ENCODE results near the gene VGF.

VGF gene

DNA sequence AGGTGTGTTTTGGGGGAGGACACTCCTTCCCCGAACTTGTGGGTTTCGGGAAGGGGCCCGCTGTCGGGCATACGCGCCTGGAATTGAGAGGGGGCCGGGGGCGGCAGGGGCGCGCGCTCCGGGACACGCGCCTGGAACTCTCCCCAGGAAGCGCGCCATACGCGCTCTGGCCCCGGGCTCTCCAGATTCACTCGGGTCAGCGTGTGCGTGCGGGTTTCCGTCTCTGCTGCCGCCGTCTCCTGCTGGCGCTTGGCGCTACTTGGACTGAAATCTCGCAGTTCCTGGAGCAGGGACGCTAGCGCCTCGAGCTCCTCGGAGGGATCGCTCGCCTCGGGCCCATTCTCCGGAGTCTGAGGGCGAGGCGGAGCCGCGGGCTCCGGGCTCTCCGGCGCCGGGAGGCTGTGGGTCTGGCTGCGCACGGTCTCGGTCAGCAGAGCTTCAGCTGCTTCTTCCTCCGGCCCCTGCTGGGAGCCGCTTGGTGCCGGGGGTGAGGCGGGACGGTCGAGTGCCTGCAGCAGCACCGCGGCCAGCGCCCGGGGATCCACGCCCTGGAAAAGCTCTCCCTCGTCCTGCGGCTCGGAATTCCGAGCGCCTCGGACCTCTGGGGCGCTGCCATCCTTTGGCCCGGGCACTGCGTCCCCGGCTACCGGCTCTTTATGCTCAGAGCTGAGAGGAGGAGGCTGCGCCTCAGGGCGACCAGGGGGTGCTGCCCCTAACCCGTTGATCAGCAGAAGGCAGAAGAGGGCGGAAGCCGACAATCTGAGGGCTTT, 1.1 kb downstream of the VGF start:
- DNase-seq, result no peak

DNA sequence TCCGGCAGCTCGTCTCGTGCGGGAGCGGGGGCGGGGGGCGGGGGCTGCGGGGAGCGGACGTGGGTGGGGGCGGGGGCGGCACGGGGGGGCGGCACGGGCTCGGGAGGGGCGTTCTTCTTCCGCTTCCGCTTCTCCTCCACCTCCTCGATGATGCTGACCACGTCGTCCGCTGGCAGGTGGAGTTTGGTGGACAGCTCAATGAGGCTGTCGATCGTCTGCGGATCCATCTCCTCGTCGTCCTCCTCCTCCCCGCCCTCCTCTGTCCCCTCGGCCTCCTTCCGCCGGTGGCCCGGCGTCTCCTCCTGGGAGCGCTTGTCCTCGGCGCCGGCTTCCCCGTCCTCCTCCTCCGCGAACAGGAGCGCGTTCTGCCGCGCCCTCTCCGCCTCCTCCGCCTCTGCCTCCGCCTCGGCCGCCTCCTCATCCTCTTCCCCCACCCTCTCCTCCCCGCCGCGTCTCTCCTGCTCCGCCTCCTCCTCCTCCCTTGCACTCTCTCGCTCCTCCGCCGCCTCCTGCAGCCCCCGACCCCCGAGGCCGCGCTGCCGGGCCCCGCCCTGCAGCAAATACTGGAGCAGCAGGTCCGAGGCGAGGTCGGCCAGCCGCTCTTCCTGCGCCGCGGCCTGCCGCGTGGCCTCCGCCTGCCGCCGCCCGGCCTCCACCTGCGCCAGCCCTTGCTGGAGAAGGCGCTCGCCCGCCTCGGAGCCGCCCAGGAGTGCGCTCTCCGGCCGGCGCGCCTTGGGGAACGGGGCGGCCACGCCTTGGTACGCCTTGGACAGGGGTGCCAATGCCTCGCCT, 1.9 kb downstream of the VGF start:
- DNase-seq, result no peak

GRCh38 chr7:101162551-101163278, 2.7 kb downstream of the VGF start:
- DNase-seq, result no peak

GRCh38 chr7:101161692-101162471, 3.5 kb downstream of the VGF start:
- no peak for DNase-seq

DNA sequence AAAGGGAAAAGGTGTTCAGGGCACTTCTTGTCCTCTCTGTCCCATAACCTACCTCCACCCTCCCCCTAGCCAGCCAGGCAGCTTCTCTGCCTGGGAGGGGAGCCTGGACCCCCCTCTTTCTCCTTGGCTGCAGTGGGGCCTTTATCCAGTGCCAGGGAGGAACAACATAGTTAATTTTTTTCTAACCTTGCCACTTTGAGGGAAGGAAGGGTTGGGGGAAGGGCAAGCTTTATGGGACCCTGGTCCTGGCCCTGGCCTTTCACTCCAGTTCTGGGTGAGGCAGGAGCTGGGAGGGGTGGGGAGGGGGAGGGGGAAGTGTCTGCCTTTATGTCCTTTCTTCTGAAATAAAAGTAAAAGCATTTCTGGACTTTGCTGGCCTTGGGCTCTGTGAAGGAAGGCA, 4.5 kb downstream of the VGF start:
- no peak for DNase-seq

GRCh38 chr7:101159696-101160674, 5.4 kb downstream of the VGF start:
- DNase-seq, result no peak

GRCh38 chr7:101156866-101157589, 8.3 kb downstream of the VGF start:
- no peak for DNase-seq

DNA sequence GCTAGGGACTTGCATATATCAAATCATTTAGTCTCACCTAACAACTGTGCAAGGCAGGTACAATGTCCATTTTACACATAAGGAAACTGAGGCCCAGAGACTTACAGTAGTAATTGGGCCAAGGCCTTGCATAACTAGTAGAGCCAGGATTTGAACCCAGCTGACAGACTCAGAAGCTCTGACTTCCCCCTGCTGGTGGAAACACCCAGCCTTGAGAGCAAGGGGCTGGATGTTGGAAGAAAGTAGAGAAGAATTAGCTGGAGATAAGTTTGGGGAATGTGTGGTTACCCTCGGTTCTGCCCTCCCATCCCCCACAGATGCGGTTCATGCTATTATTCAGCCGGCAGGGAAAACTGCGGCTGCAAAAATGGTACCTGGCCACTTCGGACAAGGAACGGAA, 9.1 kb downstream of the VGF start:
- no peak for DNase-seq

DNA sequence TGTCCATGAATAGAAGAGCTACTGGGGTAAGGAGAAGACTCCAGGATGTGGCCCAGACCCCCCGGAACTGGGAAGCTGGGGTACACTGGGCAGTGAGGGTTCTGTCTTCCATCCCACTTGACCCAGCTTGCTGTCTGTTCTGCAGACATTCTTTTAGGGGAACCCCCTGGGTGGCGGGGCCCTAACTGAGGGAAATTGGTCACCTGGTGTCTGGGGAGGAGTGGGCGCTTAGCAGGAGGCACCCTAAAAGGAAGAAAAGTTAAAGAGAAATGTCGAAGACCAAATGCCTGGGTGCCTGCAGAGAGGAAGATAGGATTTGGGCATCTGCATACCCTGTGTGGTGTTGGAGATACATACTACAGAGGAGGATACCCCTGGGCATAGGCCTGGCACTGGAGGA, 10.1 kb downstream of the VGF start:
- no peak for DNase-seq

- no peak for DNase-seq
These were observed 10.7 kb downstream of the VGF start for GRCh38 chr7:101154693-101155102.

- DNase-seq, result peak; percentile 92
These were observed 11.2 kb downstream of the VGF start, which contains the start of gene AP1S1 for GRCh38 chr7:101153969-101154692. TSS of gene AP1S1 (plus strand) at chr7:101154476. CDS start at chr7:101154515, 39 bp downstream.

DNA sequence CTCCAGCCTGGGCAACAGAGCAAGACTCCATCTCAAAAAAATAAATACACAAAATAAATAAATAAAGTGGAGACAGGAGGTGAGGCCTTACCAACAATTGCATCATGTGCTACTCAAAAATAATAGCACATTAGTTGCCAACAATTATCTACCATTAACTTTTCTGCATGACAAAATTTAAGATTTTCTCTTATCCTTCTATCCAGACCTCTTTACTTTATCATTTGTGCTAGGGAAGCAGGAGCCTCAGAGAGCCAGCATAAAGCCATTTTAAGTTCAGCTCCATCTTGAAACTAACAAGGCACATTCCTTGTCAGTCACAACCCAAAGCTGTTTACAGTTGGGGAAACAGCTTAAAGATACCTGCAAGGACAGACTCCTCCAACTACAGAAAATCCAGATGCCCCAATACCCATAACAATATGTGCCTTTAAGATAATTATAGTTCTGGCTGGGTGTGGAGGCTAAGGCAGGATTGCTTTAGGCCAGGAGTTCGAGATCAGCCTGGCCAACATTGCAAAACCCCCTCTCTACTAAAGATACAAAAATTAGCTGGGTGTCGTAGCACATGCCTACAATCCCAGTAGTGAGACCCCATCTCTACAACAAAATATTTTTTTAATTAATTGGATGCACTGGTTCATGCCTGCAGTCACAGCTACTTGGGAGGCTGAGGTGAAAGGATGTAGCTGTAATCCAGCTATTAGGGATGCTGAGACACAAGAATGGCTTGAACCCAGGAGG, 13.3 kb downstream of the VGF start:
- DNase-seq, result no peak

GRCh38 chr7:101140746-101141382, 24.5 kb downstream of the VGF start:
- DNase-seq, result no peak

DNA sequence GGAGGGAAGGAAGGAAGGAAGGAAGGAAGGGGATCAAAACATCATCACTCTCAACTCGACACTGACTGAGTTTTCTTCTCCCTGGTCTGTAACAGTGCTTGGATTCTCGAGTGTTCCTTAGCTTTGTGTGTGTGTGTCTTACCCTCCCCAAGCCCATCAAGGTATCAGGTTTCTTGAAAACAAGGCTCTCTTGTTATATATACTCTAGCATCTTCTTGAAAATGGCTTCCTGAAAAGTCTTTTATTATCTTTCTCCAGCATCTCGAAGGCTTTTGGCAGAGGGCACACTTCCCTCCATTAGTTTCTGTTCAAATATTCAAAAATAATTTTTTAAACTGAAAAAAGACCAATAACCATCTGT, 25.1 kb downstream of the VGF start:
- DNase-seq, result no peak

- DNase-seq, result no peak
These were observed 27.0 kb downstream of the VGF start for GRCh38 chr7:101138213-101138870.

DNA sequence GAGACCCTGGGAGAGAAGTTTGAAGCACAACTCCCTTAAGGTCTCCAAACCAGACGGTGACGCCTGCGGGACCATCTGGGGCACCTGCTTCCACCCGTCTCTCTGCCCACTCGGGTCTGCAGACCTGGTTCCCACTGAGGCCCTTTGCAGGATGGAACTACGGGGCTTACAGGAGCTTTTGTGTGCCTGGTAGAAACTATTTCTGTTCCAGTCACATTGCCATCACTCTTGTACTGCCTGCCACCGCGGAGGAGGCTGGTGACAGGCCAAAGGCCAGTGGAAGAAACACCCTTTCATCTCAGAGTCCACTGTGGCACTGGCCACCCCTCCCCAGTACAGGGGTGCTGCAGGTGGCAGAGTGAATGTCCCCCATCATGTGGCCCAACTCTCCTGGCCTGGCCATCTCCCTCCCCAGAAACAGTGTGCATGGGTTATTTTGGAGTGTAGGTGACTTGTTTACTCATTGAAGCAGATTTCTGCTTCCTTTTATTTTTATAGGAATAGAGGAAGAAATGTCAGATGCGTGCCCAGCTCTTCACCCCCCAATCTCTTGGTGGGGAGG, 27.6 kb downstream of the VGF start:
- no peak for DNase-seq

GRCh38 chr7:101134399-101134980, 30.9 kb downstream of the VGF start:
- no peak for DNase-seq

Measured in NCI-H1048 (cell line).